Measurements from ENCODE around the gene PKD2.
"Not testable (repeated sequence)": the region's sequence is repeated elsewhere in the genome, so short reads cannot be mapped to it uniquely, and the experiment has no call there.

PKD2 gene

DNA sequence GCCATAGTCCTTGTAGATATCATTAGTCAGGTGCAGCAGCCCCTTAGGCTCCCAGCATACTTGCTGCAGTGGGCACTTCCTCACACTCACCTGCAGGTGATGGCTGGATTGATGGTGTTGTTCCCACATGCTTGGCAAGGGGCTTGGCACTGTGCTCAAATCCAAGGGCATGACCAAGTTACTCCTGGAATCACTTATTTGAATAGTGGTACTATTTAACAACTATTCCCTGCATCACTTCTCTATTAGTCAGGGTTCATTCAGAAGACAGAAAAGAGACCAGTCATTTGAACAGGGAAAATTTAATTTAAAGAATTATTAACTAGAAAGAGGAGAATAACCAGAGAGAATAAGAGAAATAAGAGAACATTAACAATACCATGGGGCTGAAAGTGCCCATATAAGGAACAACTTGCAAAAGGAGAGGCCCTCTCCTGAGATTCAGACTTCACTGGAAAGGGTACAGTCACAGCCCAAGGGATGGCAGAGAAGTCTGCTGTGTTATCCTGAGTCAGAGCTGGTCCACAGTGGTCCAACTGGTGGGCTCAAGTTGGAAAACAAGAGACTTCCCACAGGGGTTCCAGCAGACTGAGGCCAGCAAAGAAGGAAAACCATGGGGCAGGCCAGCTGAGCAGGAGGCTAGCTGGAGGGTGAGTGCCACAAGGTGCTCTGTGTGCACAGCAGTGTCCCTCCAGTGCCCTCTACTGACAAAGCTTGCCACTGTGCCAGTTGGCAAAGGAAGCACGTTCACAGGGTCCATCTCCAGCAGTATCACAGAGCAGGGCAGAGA lies 22.1 kb upstream of the PKD2 start:
- no peaks in the 10 kb centered on the region for H3K9me3 ChIP-seq (ENCODE audit: control insufficient read depth, low read length)
- no peaks in the 10 kb centered on the region for H3K27me3 ChIP-seq (ENCODE audit: control insufficient read depth, insufficient read depth, low read length)
- H3K36me3 ChIP-seq (ENCODE audit: control insufficient read depth, insufficient read depth, low read length) = no peaks in the 10 kb centered on the region
- H3K9ac ChIP-seq = no peak overlapping the region
- TF ChIP-seq, protein P1, sequence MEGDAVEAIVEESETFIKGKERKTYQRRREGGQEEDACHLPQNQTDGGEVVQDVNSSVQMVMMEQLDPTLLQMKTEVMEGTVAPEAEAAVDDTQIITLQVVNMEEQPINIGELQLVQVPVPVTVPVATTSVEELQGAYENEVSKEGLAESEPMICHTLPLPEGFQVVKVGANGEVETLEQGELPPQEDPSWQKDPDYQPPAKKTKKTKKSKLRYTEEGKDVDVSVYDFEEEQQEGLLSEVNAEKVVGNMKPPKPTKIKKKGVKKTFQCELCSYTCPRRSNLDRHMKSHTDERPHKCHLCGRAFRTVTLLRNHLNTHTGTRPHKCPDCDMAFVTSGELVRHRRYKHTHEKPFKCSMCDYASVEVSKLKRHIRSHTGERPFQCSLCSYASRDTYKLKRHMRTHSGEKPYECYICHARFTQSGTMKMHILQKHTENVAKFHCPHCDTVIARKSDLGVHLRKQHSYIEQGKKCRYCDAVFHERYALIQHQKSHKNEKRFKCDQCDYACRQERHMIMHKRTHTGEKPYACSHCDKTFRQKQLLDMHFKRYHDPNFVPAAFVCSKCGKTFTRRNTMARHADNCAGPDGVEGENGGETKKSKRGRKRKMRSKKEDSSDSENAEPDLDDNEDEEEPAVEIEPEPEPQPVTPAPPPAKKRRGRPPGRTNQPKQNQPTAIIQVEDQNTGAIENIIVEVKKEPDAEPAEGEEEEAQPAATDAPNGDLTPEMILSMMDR (IDR thresholded peaks at IDR 0.05) = peak; percentile 37
- no peak overlapping the region for H3K4me3 ChIP-seq (ENCODE audit: low read depth, low read length)
- H3K4me1 ChIP-seq = no peaks in the 10 kb centered on the region
- no peak overlapping the region for H3K27ac ChIP-seq
- no peak overlapping the region for H3K4me2 ChIP-seq (ENCODE audit: low read length)
- H3K79me2 ChIP-seq = no peaks in the 10 kb centered on the region
- no peak overlapping the region for H2AFZ ChIP-seq

- no peaks in the 10 kb centered on the region for H3K9me3 ChIP-seq (ENCODE audit: control insufficient read depth, low read length)
- H3K36me3 ChIP-seq (ENCODE audit: control insufficient read depth, insufficient read depth, low read length) = no peaks in the 10 kb centered on the region
- no peak overlapping the region for H3K9ac ChIP-seq
- no peak overlapping the region for H3K4me3 ChIP-seq (ENCODE audit: low read depth, low read length)
- no peaks in the 10 kb centered on the region for H3K79me2 ChIP-seq
- TF ChIP-seq, protein P1 (IDR thresholded peaks at IDR 0.05) = no peak
- H3K27ac ChIP-seq = no peak overlapping the region
- H3K27me3 ChIP-seq (ENCODE audit: control insufficient read depth, insufficient read depth, low read length) = no peaks in the 10 kb centered on the region
- H2AFZ ChIP-seq = no peak overlapping the region
- H3K4me2 ChIP-seq (ENCODE audit: low read length) = no peak overlapping the region
- no peaks in the 10 kb centered on the region for H3K4me1 ChIP-seq
Observed at GRCh38 chr4:87985887-87986200, 21.6 kb upstream of the PKD2 start.

DNA sequence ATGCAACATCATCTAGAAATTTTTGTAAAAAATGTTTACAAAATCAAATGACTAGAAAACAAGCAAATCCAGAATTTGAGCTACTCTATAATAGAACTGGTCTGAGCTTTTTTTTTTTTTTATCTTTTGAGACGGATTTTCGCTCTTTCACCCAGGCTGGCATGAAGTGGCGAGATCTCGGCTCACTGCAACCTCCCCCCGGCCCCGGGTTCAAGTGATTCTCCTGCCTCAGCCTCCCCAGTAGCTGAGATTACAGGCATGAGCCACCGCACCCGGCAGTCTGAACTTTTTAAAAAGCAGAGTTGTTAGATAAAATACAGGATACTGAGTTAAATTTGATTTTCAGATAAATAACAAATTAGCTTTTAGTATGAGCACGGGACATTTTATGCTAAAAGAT lies 20.9 kb upstream of the PKD2 start:
- no peak overlapping the region for H3K27ac ChIP-seq
- H3K4me3 ChIP-seq (ENCODE audit: low read depth, low read length) = no peak overlapping the region

GRCh38 chr4:87989765-87990164 lies 17.7 kb upstream of the PKD2 start:
- no peaks in the 10 kb centered on the region for H3K79me2 ChIP-seq
- H3K4me1 ChIP-seq = no peaks in the 10 kb centered on the region
- TF ChIP-seq, protein P1 (IDR thresholded peaks at IDR 0.05) = no peak
- H3K27ac ChIP-seq = no peak overlapping the region
- no peak overlapping the region for H3K4me2 ChIP-seq (ENCODE audit: low read length)
- H3K4me3 ChIP-seq (ENCODE audit: low read depth, low read length) = no peak overlapping the region
- H3K27me3 ChIP-seq (ENCODE audit: control insufficient read depth, insufficient read depth, low read length) = no peaks in the 10 kb centered on the region
- no peaks in the 10 kb centered on the region for H3K36me3 ChIP-seq (ENCODE audit: control insufficient read depth, insufficient read depth, low read length)
- no peak overlapping the region for H3K9ac ChIP-seq
- no peaks in the 10 kb centered on the region for H3K9me3 ChIP-seq (ENCODE audit: control insufficient read depth, low read length)
- H2AFZ ChIP-seq = no peak overlapping the region

More for the DNA sequence above, 20.9 kb upstream of the PKD2 start:
- TF ChIP-seq, protein P1 (IDR thresholded peaks at IDR 0.05) = no peak
- no peaks in the 10 kb centered on the region for H3K4me1 ChIP-seq
- H3K4me2 ChIP-seq (ENCODE audit: low read length) = no peak overlapping the region
- H3K9ac ChIP-seq = no peak overlapping the region
- H3K79me2 ChIP-seq = no peaks in the 10 kb centered on the region
- no peaks in the 10 kb centered on the region for H3K36me3 ChIP-seq (ENCODE audit: control insufficient read depth, insufficient read depth, low read length)
- no peaks in the 10 kb centered on the region for H3K27me3 ChIP-seq (ENCODE audit: control insufficient read depth, insufficient read depth, low read length)
- no peaks in the 10 kb centered on the region for H3K9me3 ChIP-seq (ENCODE audit: control insufficient read depth, low read length)
- no peak overlapping the region for H2AFZ ChIP-seq

GRCh38 chr4:87995435-87995834 lies 12.0 kb upstream of the PKD2 start:
- Histone ChIP-seq H3K79me2 (no peaks in the 10 kb centered on the region), H3K27me3 (ENCODE audit: control insufficient read depth, insufficient read depth, low read length) (no peaks in the 10 kb centered on the region), H3K36me3 (ENCODE audit: control insufficient read depth, insufficient read depth, low read length) (no peaks in the 10 kb centered on the region), H3K9me3 (ENCODE audit: control insufficient read depth, low read length) (no peaks in the 10 kb centered on the region), H3K4me2 (ENCODE audit: low read length) (no peak overlapping the region), H3K27ac (no peak overlapping the region), H3K4me3 (ENCODE audit: low read depth, low read length) (no peak overlapping the region), H2AFZ (no peak overlapping the region), H3K9ac (no peak overlapping the region), H3K4me1 (no peaks in the 10 kb centered on the region)
- TF ChIP-seq, protein P1 (IDR thresholded peaks at IDR 0.05) = no peak

GRCh38 chr4:87999191-87999691 lies 8.2 kb upstream of the PKD2 start:
- not testable (repeated sequence) for H3K36me3 ChIP-seq (ENCODE audit: control insufficient read depth, insufficient read depth, low read length); H3K79me2 ChIP-seq; H3K4me2 ChIP-seq (ENCODE audit: low read length); H3K9ac ChIP-seq; H3K27me3 ChIP-seq (ENCODE audit: control insufficient read depth, insufficient read depth, low read length); H3K27ac ChIP-seq; H3K4me1 ChIP-seq; H3K4me3 ChIP-seq (ENCODE audit: low read depth, low read length); H3K9me3 ChIP-seq (ENCODE audit: control insufficient read depth, low read length); H2AFZ ChIP-seq

All from parathyroid adenoma (tissue), 2 donors.